Esophagus muscularis mucosa (tissue), 4 donors: ENCODE results near the gene HMBS. TPM values are rescaled to one million over a fixed set of nuclear protein-coding genes. Genes with fewer than 3 reads are reported as not detected.
A peak's percentile ranks its signal among the peaks of the same experiment; 100 is the strongest.

Source experiments
- DNase-seq: peaks from one replicate; pipeline ENCODE4 v3.0.0-alpha.2; 2017; ENCODE audit errors: extremely low spot score
- H3K27ac ChIP-seq, 4 donors: fragments of 200-600 bp; sonication (generic); replicated peaks in 1 of 4; 1 replicate in 3 of 4; 2 replicates in 1 of 4; pipeline ENCODE4 v1.5.1; 2016 to 2019; ENCODE audit warnings: mild to moderate bottlenecking in 1 of 4
- H3K27me3 ChIP-seq, 4 donors: fragments of 200-600 bp; sonication (generic); one replicate each; pipeline versions ENCODE4 v1.5.1 to v1.6.0; 2016 to 2019
- H3K36me3 ChIP-seq, 4 donors: fragments of 200-600 bp; sonication (generic); one replicate each; pipeline ENCODE4 v1.5.1; 2016 to 2019
- H3K4me1 ChIP-seq, 4 donors: fragments of 200-600 bp; sonication (generic); one replicate each; pipeline ENCODE4 v1.5.1; 2016 to 2019
- H3K4me3 ChIP-seq, 4 donors: fragments of 200-600 bp; sonication (generic); 1 replicate in 2 of 4; 2 replicates in 2 of 4; pipeline ENCODE4 v1.5.1; 2016 to 2019; ENCODE audit warnings: mild to moderate bottlenecking in 4 of 4, moderate library complexity in 1 of 4
- H3K9me3 ChIP-seq, 4 donors: fragments of 200-600 bp; sonication (generic); 1 replicate in 3 of 4; 2 replicates in 1 of 4; pipeline ENCODE4 v1.5.1; 2016 to 2019
- EP300 ChIP-seq: sonication (generic); formaldehyde crosslinking; IDR thresholded peaks from one replicate; pipeline ENCODE4 v1.6.1; 2017; ENCODE audit warnings: antibody characterized with exemption
- POLR2A ChIP-seq: fragments of 450-650 bp; IDR thresholded peaks from one replicate; pipeline ENCODE4 v1.6.1; 2017; ENCODE audit warnings: antibody characterized with exemption, moderate library complexity, mild to moderate bottlenecking, low read depth
- POLR2AphosphoS5 ChIP-seq, 2 donors: sonication (generic); formaldehyde crosslinking; IDR thresholded peaks; one replicate each; pipeline ENCODE4 v1.6.1; 2017; ENCODE audit warnings: antibody characterized with exemption in 2 of 2
- WGBS: methylation state at CpG from one replicate; pipeline ENCODE4 v1.1.5; 2018; 5-methylcytosine and 5-hydroxymethylcytosine counted together
- intact Hi-C: fragments of 100-400 bp; cut with DNase I; formaldehyde crosslinking; loops from one replicate; pipeline ENCODE4 v1.15.1; 2023
- total RNA-seq, 4 donors: library from RNA; depleted of rRNA; stranded (reverse); fragments of >200 nt; gene quantifications; one replicate each; pipeline versions ENCODE4 v1.1.0 to v1.2.1, GENCODE V29; 2016
- TF ChIP-seq, protein P1 (sequence below), 3 experiments: fragments of 200-600 bp in 2 of 3; fragments of 450-650 bp in 1 of 3; sonication (generic) in 2 of 3; IDR thresholded peaks; one replicate each; pipeline ENCODE4 v1.5.1; 2017 to 2019; ENCODE audit warnings: antibody characterized with exemption in 3 of 3, mild to moderate bottlenecking in 2 of 3, moderate library complexity in 1 of 3

The HMBS gene
- total RNA-seq, 4 donors from 2014 or later: 3.1 to 7.8 (median 6.1) TPM

DNA sequence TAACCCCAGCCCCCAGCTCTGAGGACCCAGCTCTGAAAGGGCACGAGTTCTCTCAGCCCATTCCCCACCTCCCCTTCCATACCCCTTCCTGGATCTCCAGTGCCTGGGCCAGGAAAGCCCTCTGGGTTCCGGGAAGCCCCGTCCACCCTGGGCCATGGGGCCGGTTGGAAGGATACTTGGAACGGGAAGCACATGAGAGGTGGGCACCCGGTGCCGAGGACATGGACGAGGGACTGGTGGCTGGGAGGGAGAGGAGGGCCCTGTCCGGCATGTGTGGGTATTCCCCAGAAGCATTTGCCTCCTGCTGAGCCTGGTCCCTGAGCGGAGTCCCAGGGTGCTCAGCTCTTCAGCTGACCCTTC lies 31.5 kb downstream of the HMBS start:
- TF ChIP-seq POLR2AphosphoS5 (IDR thresholded peaks at IDR 0.05) (no peak), POLR2A (no peak), EP300 (no peak)
- TF ChIP-seq, protein P1, sequence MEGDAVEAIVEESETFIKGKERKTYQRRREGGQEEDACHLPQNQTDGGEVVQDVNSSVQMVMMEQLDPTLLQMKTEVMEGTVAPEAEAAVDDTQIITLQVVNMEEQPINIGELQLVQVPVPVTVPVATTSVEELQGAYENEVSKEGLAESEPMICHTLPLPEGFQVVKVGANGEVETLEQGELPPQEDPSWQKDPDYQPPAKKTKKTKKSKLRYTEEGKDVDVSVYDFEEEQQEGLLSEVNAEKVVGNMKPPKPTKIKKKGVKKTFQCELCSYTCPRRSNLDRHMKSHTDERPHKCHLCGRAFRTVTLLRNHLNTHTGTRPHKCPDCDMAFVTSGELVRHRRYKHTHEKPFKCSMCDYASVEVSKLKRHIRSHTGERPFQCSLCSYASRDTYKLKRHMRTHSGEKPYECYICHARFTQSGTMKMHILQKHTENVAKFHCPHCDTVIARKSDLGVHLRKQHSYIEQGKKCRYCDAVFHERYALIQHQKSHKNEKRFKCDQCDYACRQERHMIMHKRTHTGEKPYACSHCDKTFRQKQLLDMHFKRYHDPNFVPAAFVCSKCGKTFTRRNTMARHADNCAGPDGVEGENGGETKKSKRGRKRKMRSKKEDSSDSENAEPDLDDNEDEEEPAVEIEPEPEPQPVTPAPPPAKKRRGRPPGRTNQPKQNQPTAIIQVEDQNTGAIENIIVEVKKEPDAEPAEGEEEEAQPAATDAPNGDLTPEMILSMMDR (IDR thresholded peaks at IDR 0.05): no peak
- no peak for DNase-seq
- peaks cover 6 to 8% (median 7%) of the 10 kb centered on the region in 4 donors for H3K4me1 ChIP-seq
- intact Hi-C loops: no loop called here
- H3K27ac ChIP-seq: peak overlapping the region in 3 of 4 donors; percentile 27 to 36 (median 35)
- no peaks in the 10 kb centered on the region for H3K9me3 ChIP-seq
- no peak overlapping the region for H3K4me3 ChIP-seq
- no peaks in the 10 kb centered on the region for H3K27me3 ChIP-seq
- peaks cover 31 to 68% (median 59%) of the 10 kb centered on the region in 4 donors for H3K36me3 ChIP-seq
- 88% methylated on average over 10 of the region's 10 CpGs for WGBS

DNA sequence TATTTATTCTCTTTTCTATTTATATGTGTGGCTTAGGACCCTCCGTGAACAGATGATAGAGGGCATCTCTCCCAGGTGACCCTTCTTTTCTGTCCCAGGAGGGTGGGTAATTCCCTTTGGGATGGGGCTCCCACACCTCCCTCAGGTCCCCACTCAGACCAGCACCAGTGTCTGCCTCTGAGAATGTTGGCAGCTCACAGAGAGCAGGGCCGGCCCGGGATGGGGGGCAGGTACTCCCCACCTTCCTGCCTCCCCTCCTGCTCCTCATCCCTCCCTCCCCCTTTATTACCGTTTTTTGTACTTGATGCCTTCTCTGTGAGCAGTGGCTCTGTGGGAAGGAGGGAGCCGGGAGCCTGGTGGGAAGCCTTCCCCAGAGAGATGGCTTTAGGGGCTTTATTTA lies 31.9 kb downstream of the HMBS start:
- no peak overlapping the region for H3K4me3 ChIP-seq
- H3K9me3 ChIP-seq: no peaks in the 10 kb centered on the region
- 71% methylated on average over 5 of the region's 5 CpGs for WGBS
- H3K27ac ChIP-seq: no peak overlapping the region
- TF ChIP-seq, protein P1 (IDR thresholded peaks at IDR 0.05): no peak
- TF ChIP-seq POLR2AphosphoS5 (IDR thresholded peaks at IDR 0.05) (no peak), POLR2A (no peak), EP300 (no peak)
- no peaks in the 10 kb centered on the region for H3K27me3 ChIP-seq
- intact Hi-C loops: no loop called here
- peaks cover 6 to 8% (median 7%) of the 10 kb centered on the region in 4 donors for H3K4me1 ChIP-seq
- H3K36me3 ChIP-seq: peaks cover 28 to 64% (median 55%) of the 10 kb centered on the region in 4 donors
- no peak for DNase-seq

DNA sequence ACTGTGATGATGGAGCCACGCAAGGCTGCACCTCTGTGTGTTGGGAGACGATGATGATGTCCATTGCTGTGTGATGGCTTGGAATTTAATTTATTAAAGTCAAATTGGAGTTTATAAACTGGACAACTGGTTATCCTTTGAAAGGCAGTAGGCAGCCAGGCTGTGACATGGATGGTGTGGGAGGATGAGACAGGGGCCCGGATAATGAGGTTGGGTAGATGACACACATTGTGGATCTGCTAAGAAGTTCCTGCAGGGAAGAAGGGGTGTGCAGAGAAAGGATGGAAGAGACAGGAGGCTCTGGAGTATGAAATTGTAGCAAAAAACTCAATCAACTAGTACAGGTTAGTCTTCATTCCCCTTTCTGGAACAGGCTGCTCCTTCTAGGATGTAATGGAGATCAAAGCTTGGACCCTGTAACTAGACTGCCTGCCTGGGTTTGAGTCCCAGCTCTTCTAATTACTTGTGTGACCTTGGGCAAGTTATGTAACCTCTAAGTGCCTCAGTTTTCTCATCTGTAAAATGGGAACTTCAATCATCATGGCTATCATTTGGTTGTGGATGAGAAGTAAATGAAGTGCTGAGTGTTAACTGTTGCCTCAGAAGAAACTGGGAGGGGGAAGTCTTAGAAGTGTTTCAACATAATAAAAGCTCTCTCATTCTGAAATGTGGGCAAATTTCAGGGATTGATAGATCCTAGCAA lies 32.5 kb downstream of the HMBS start:
- Histone ChIP-seq H3K4me1 (peaks cover 9 to 12% (median 10%) of the 10 kb centered on the region in 4 donors), H3K36me3 (peaks cover 22 to 58% (median 50%) of the 10 kb centered on the region in 4 donors), H3K27ac (no peak overlapping the region), H3K9me3 (no peaks in the 10 kb centered on the region), H3K4me3 (no peak overlapping the region), H3K27me3 (no peaks in the 10 kb centered on the region)
- TF ChIP-seq, protein P1 (IDR thresholded peaks at IDR 0.05): no peak
- TF ChIP-seq POLR2A: no peak
- 86% methylated on average over 3 of the region's 3 CpGs for WGBS
- intact Hi-C loops: no loop called here
- DNase-seq: no peak

DNA sequence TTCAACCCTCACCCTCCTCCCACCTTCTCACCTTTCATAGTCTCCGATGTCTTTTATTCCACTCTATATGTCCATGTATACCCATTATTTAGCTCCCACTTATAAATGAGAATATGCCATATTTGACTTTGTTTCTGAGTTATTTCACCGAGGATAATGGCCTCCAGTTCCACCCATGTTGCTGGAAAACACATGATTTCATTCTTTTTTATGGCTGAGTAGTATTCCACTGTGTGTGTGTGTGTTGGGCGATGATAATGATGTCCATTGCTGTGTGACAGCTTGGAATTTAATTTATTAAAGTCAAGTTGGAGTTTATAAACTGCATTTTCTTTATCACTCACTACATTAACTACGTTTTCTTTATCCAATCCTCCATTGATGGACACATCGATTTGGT lies 33.5 kb downstream of the HMBS start:
- no peak for TF ChIP-seq EP300
- no peak for TF ChIP-seq POLR2A
- intact Hi-C loops: no loop called here
- DNase-seq: no peak
- H3K27ac ChIP-seq: no peak overlapping the region
- peaks cover 16 to 47% (median 39%) of the 10 kb centered on the region in 4 donors for H3K36me3 ChIP-seq
- H3K27me3 ChIP-seq: no peaks in the 10 kb centered on the region
- H3K4me1 ChIP-seq: peaks cover 20 to 22% (median 20%) of the 10 kb centered on the region in 4 donors
- H3K4me3 ChIP-seq: no peak overlapping the region
- H3K9me3 ChIP-seq: no peaks in the 10 kb centered on the region
- WGBS: 96% methylated on average over 5 of the region's 5 CpGs

DNA sequence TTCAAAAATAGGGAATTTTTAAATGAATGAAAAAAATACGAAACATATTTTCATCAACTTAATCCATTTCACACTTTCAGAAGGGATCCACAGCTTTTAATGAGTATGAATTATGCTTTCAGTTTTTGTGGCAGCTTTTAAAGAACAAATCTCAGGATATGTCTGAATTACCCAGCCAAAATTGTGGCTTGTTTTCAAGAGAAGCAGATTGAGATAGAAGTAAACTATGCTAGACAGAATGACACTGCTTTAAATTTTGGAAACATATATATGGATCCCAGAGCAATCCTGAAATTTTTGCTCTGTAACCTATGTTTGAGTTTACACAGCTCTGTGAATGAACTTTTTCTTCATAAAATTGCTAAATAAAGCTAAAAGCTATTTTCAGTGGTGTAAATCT lies 34.3 kb downstream of the HMBS start:
- intact Hi-C loops: no loop called here
- Histone ChIP-seq H3K27me3 (no peaks in the 10 kb centered on the region), H3K36me3 (peaks cover 10 to 44% (median 34%) of the 10 kb centered on the region in 4 donors), H3K4me1 (peaks cover 20 to 24% (median 21%) of the 10 kb centered on the region in 4 donors), H3K9me3 (no peaks in the 10 kb centered on the region), H3K27ac (no peak overlapping the region), H3K4me3 (no peak overlapping the region)
- no peak for DNase-seq
- TF ChIP-seq POLR2A: no peak
- no peak for TF ChIP-seq EP300
- TF ChIP-seq, protein P1 (IDR thresholded peaks at IDR 0.05): no peak
- whole genome bisulfite sequencing: 89% methylated on average over 1 of the region's 1 CpG
